A673 (cell line): Measurements from ENCODE around the gene ARNT2.

Experiments used
- CTCF ChIP-seq: fragments of 300-800, 200-600 bp; sonication (generic); conservative IDR thresholded peaks from 2 replicates; pipeline ENCODE4 v1.5.1; 2017; ENCODE audit warnings: low read depth, mild to moderate bottlenecking, antibody characterized with exemption, low read length, moderate library complexity, mixed read lengths
- EZH2 ChIP-seq: fragments of 200-600 bp; sonication (generic); IDR thresholded peaks from 2 replicates; pipeline ENCODE4 v1.6.1; 2017; ENCODE audit warnings: borderline replicate concordance, low read depth, mild to moderate bottlenecking, mixed read lengths, antibody characterized with exemption, low read length; ENCODE audit not compliant: poor library complexity, severe bottlenecking

DNA sequence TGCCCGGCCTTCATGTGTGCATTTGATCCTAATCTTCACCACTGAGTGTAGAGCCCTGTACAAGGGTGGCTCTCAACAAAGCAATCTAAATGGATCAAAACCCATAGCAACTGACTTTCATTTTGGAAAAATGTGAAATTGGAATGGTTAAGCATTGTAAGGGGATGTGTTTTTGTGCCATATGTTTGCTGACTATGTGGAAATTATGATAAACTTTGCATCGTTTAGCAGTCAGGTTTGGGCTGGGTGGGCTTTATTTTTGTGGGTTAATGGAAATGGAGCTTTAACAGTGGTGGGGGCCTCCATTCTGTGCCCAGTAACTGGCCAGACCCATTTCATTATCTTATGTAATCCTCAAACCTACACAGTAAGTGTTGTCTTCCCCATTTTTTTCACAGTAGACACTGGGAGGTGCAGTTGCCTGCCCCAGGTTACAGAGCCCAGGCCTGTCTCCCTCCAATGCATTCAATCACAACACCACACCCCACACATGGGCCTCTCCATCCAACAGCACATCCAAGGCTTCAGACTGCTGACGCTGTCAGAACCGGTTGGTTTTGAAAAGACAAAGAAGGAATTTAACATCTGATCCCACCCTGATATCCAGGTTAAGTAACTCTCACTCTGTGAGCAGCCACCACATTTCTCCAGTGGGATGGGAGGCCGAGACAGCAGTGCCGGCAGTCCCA is 154.6 kb downstream of the ARNT2 start:
- TF ChIP-seq CTCF (no peak), EZH2 (no peak)
